Transverse colon (tissue), 3 donors: ENCODE data around the gene KANSL3.

Source experiments
- POLR2A ChIP-seq: fragments of 450-650 bp; IDR thresholded peaks from one replicate; pipeline ENCODE4 v1.6.1; 2016; ENCODE audit warnings: antibody characterized with exemption, mild to moderate bottlenecking, moderate library complexity
- TF ChIP-seq, protein P1 (sequence below), 5 experiments: fragments of 200-600 bp in 3 of 5; fragments of 450-650 bp in 2 of 5; sonication (generic) in 3 of 5; IDR thresholded peaks; 1 replicate in 2 of 5; 2 replicates in 3 of 5; pipeline ENCODE4 v1.5.1; 2016 to 2017; ENCODE audit warnings: antibody characterized with exemption in 5 of 5, inconsistent platforms in 3 of 5, mild to moderate bottlenecking in 2 of 5, moderate library complexity in 1 of 5

DNA sequence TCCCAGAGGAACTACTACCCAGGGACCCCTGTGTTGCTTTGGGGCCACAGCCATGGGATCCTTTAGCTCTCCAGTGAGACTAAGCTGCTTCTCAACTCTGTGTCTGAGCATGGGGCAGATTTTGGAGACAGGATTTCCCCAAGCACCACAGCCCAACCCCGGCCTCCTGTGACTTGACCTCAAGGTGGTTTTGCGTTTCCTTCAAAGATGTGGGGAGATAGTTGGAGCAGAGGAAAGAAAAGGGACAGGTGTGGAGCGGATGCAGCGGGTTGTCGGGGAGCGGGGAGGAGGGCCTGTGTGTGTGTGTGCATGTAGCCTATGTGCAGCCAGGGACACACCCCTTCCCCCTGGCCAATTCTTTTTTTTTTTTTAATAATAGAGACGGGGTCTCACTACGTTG, 91.3 kb downstream of the KANSL3 start:
- TF ChIP-seq, protein P1, sequence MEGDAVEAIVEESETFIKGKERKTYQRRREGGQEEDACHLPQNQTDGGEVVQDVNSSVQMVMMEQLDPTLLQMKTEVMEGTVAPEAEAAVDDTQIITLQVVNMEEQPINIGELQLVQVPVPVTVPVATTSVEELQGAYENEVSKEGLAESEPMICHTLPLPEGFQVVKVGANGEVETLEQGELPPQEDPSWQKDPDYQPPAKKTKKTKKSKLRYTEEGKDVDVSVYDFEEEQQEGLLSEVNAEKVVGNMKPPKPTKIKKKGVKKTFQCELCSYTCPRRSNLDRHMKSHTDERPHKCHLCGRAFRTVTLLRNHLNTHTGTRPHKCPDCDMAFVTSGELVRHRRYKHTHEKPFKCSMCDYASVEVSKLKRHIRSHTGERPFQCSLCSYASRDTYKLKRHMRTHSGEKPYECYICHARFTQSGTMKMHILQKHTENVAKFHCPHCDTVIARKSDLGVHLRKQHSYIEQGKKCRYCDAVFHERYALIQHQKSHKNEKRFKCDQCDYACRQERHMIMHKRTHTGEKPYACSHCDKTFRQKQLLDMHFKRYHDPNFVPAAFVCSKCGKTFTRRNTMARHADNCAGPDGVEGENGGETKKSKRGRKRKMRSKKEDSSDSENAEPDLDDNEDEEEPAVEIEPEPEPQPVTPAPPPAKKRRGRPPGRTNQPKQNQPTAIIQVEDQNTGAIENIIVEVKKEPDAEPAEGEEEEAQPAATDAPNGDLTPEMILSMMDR (IDR thresholded peaks at IDR 0.05) = no peak
- TF ChIP-seq POLR2A = no peak
